DOHH2 (cell line): Measurements from ENCODE around the gene PTCD3.

Experiments
- CTCF ChIP-seq: fragments of 200-600 bp; sonication (generic); IDR thresholded peaks from one replicate; pipeline ENCODE4 v1.5.1; 2014; ENCODE audit warnings: antibody characterized with exemption, mild to moderate bottlenecking, low read depth, low read length; ENCODE audit not compliant: poor library complexity, severe bottlenecking
- EZH2phosphoT487 ChIP-seq: fragments of 200-600 bp; sonication (generic); IDR thresholded peaks from 2 replicates; pipeline ENCODE4 v1.6.1; 2017; ENCODE audit warnings: borderline replicate concordance, mild to moderate bottlenecking, antibody characterized with exemption, low read length, moderate library complexity, mixed read lengths

DNA sequence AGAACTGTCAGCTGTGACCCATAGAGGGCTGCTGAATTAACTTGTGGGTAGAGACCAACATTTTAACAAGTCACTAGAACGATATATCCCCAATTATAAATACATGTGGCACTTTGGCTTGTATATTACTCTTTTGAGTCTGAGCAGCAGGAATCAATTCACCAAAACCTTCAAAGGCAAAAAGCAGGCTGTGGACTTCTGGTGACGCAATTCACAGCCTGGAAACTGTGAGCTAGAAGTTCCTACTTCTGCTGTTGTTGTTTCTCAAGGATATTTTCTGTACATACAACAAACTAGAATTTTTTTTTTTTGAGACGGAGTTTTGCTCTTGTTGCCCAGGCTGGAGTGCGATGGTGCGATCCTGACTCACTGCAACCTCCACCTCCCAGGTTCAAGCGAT, 37.3 kb downstream of the PTCD3 start:
- TF ChIP-seq CTCF (no peak), EZH2phosphoT487 (no peak)
